Epidermal melanocyte (primary cell): Measurements from ENCODE around the gene LY86.

Experiments
- DNase-seq: peaks from one replicate; pipeline ENCODE4 v3.0.0; 2011; ENCODE audit warnings: low spot score; ENCODE audit not compliant: insufficient read length

The LY86 gene

DNA sequence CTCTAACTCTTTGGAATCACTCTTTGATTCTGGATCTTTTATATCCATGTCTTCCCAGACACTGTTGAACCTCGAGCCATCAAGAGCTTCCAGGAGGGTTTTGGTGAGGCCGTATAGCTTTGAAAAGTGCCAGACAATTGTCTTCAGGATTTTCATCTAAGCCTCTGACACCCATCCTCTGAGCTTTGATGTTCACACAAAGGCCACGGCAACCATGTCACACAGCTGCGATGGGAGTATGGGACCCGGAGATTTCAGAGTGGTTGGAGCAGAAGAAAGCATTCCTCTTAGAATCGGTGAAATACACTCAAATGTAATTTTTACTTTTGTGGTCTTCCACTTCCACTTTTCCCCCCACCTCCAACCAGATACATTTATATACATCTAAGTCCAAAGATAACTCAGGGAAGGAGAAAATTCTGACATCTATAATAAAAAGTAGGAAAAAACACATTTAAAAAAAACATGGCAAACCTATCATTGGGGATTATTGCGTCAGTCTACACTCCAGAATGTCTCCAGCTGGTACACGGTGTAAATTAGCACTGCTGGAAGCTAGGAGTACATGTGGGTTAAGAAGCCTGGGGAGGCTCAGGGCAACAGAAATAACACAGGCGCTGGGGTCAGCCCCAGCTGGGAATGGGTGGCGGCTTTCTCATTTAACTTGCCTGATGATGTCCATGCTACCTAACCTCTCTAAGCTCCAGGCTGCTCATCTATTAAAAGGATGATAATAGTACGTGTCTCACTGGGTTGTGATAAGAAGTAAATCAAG lies 92.7 kb downstream of the LY86 start:
- DNase-seq: no peak

DNA sequence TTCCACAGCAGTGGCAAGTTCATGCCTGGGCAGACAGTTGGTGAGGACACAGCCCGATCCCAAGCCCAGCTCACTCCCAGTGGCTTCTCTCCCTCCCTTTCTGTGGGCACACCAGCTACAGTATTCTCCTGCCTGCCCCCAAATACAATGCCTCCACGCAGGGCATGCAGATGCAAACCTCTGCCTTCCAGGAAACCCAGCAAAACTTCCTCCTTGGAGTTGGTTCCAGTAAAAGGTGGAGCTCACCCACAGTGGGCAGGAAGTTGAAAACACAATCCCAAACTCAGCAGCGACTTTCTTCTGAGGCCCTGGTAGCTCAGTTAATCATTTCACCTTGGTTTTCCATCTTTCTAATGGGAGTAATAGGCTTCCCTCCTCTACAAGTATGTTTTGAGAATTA lies 93.7 kb downstream of the LY86 start:
- DNase-seq: no peak

DNA sequence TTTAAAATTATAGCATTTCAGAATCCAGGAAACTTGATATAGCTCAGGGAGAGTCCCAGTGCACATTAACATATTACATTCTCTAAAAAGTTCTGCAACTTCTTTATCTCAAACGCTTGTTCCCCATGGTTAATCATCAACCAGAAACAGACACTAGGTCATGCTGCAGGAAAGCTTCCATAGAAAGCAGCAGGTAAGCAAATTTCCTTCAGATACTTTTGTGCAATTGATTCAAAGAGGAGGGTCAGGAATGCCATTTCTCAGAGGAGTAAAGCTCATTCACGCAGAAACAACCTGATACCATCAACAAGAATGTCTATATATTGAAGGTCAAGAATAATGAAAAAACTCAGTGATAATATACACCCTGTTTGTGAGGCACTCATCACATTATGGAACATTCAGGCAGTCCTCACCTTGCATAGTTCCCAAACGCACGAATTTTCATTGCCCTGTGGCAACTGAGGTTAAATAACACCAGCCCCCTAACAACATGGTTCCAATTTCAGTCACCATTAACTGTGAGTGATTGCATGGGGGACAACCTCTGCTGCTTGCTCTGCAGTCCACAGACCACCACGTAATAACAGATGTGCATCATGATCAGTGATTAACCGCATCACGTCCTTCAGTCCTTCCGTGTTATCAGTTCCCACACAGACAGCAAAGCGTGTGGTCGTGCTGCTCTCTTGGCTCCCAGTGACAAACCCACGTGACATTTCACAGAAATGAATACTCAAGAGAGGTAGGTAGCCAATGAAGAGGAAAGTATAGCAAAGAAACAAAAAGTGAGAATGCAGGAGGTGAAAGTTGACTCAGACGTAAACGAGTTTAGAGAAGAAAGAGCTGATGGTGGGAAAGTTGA lies 95.7 kb downstream of the LY86 start:
- no peak for DNase-seq

DNA sequence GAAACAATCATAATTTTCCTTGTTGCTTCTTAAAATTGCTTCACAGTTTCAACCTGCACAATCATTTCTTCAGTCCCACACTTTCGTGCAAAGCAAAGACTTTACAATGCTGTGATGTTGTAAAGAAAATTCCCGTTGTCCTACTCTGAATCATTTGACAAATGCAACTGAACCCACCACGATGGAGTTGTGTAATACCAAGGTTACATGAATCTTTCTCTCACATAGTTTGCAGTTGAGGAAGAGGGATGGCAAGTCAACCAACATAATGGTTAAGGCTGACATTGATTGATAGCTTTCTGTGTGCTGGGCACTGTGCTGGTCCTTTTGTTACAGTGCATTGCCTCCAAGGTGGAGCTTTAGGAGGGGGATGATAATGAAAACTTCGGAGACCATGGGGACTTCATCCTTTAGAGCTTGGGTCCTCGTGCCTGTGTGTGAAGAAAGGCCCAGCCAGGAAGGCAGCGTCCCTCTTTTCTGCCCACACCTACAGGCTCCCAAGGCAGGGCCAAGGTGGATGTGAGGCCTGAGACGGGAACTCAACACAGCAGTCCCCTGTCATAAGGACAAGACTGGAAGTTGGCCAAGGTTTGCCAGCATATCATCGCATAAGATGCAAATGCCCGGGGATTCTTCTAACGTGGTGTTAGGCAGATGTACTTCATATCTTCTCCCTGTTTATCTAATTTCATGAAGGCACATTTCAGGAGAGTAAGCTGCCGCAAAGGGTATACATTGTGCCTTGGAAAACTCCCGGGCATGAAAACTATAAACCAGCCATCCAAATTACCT lies 96.9 kb downstream of the LY86 start:
- no peak for DNase-seq

DNA sequence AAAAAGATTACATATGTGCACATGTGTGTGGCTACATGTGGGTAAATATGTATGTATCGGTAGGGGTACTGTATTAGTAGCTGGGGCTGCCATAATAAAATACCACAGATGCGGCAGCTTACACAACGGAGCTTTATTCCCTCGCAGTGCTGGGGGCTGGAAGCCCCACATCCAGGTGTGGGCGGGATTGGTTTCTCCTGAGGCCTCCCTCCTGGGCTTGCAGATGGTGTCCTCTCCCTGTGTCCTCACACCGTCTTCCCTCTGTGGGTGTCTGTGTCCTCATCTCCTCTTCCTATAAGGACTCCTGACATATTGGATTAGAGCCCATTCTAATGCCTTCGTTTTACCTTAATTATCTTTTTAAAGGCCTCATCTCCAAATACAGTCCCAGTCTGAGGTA lies 97.7 kb downstream of the LY86 start:
- DNase-seq: no peak

DNA sequence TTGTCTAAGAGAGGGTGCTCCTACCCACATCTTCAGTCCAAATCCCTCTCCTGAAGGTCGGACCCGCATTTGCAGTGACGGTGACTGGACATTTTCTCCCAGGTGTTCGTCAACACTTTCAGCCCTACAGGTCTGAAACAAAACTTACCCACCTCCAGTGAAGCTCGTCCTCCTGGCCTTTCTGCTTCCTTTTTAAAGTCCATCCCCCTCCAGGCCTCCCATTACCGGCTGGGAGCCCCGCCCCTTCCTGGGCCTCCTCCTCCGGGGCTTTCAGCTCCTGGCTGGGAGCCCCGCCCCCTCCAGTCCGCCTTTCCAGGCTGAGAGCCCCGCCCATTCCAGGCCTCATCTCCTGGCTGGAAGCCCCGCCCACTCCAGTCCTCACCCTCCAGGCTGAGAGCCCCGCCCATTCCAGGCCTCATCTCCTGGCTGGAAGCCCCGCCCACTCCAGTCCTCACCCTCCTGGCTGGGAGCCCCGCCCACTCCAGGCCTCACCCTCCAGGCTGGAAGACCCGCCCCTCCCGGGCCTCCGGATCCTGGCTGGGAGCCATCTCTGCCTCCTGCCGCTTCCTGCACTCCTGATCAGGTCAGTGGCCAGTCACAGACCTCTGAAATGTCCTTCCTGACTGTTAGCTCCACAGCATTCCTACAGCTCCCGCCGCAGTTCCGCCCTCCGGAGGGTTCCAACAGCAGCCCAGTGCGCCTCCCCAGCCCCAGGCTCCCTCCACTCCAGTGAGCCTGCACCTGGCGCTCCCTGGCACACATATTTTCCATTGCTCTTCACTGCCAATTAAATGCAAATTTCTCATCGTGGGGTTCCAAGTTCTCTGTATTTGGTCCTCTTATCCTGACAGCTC lies 98.5 kb downstream of the LY86 start:
- DNase-seq: peak; percentile 51

DNA sequence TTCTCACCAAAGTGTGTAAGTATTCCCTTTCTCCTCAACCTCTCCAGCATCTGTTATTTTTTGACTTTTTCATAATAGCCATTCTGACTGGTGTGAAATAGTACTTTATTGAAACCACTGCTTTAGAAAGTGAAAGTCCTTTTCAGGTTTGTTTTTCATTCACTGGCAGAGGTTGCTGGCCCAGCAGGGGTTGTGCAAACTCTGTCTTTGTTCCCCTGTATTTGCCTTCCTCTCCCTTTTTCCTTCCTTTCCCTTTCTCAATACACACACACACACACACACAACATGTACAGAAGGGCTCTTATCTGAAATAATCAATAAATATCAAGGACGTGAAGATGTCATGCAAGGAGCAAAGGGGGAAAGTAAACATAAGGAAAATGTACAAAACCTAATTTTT lies 99.8 kb downstream of the LY86 start:
- DNase-seq: no peak

DNA sequence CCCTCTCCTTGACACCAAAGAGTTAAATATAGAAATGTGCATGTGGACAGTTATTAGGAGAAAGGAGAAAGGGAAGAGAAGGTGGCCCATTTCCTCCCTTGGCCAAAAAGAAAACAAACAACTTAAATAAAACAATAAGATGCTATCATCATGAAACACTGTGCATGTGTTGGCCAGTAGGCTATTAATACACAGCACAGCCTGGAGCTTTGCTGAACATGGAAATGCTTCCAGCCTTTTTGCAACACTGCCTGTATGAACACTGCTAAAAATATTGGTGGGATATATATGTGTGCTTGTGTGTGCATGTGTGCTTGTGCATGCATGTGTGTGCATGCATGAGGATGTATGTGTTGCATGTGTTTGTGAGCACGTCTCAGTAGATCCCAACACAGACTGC lies 100.4 kb downstream of the LY86 start:
- DNase-seq: no peak

DNA sequence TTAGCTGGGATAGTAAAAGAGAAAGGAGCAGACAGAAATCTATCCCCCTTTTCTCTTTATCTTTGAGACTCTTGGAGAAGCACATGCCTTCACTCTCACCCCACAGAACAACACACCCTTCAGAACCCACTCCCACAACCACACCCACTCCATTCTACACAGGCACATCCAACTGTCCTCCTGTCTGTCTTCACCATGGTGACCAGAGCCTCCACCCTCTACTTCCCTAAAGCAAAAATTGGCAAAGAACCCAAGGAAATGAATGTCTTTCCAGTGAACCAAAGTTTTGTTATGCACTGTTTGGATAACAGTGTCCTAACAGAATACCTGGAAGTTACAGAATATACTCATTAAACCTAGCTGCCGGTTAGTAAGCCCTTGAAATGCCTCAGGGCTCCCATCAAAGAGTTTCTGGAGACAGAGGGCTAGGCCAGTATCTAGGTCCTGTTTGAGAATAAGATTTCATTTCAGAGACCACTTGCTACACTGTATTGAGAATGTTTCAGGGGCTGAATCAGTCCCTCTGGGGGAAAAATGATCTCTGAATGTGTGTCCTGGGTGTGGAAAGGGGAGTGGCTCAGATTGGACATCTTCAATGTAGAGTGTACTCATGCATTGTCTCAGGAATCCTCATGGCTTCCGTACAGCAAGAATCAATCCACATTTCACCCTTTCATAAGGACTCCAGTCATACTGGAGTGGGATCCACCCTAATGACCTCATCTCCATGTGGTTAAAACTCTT lies 101.1 kb downstream of the LY86 start:
- no peak for DNase-seq

DNA sequence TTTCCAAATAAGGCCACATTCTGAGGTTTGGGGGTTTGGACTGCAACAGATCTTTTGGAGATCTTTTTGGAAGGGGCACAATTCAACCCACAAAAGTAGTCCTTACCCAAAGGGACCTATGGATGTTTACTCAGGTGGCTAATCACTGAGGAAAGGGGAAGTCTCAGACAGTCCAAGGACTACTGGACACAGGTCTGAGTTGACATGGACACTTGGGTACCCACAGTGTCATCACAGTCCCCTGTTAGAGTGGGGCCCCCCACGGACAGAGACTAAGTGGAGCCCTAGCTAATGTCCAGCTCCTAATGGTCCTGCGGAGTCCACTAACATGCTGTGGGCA lies 101.6 kb downstream of the LY86 start:
- no peak for DNase-seq

DNA sequence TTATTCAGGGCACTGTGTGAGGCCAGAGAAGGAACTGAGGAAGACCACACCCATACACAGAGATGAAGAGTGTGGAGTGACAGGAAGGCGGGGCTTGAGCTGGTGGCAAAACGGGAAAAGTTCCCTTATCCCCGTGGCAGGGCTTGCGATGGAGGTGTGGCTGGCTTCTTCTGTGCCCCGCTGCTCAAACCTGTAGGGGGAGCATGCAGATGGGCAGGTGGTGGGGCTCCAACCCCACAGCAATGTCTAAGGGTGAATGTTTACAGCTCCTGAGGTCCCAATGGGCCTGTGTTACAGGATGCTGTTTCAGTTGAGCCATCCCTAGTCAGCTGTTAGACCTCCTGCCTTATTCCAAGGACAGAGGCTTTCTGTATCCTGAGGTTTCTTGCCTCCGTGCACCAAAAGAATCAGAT lies 105.9 kb downstream of the LY86 start:
- no peak for DNase-seq

DNA sequence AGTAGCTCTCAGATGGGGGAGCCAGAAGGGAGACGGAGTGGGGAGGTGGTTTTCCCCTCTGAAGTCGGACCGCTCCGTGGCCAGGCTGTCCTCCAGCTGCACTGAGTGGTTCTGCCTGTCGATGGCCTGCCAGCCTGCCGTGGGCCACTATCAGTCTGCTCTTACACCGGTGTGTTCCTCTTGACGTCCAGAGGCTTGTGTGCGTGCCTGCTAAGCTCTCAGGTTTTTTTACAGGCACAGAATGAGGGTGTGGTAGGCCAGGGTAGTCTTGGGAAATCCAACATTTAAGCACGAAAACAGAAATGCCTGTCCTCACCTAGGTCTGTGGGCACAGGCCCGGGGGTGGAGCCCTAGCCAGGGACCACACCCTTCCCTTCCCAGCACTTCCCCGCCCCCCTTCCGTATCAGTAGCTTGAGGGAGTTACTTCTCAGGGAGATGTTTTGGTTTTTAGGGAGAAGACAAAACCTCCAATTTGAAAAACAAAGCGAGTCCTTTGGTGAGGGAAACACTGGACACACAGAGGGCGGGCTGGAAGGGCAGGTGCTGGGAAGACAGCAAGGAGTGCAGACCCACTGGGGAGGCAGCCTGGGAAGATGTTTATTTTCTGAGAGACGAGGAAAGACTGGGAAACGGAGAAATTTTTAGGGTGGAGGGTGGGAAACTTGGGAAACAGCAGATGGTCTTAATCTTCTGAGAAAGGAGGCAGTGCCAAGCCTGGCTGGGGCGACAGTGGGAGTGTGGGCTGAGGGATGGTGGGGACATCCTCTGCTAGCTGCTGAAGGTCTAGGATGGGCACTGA lies 106.5 kb downstream of the LY86 start:
- no peak for DNase-seq

DNA sequence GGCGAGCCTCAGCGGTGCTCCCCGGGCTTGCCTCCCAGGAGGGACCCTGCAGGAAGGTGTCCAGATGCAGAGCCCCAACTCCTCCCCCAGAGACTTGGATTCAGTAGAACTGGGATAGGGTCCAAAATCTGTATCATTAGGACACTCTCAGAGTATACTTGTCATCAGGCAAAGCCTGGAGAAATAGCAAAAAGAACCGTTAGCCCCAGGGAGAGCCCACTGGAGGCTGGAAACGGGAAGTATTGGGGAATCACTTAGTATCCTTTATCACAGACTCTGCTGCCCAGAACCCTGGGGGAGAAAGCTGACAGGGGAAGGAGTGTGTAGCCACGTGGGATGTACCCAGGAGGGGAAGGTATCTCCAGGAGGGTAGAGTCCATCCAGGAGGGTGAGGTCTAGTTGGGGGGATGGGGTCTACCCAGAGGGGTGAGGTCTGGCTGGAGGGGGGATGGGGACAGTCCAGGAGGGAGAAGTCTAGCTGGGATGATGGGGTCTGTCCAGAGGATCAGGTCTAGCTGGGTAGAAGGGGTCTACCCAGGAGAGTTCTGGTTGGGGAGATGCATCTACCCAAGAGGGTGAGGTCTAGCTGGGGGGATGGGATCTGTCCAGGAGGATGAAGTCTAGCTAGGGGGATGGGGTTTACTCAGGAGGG lies 107.2 kb downstream of the LY86 start:
- no peak for DNase-seq

DNA sequence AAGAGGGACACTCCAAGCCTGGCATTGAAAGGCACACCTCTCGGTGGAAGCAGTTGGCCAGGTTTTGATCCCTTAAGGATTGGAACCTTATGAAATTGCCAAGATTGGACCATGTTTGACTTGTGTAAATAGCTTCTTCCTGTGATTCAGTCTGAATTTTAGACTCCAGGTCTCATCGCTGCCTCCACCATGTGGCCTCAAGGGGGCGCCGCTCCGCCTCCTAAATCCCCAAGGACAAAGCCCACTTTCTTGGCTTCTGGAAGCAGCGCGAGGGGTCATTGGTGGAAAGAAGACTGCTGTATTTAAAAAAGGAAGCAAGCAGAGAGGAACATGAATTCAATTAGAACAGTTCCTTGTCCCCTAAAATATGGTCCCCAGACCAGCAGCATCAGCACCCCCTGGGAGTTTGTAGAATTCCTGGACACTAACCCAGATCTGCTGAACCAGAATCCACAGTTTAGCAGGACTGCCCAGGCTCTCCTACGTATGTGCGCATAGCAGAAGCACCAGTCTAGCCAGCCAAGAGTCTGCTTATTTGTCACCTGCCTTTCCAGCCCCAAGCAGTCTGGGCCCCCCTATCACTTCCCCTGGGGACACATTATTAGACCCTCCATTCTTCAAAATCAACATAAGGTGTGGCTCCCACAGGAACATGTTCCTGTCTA lies 108.5 kb downstream of the LY86 start:
- DNase-seq: no peak

DNA sequence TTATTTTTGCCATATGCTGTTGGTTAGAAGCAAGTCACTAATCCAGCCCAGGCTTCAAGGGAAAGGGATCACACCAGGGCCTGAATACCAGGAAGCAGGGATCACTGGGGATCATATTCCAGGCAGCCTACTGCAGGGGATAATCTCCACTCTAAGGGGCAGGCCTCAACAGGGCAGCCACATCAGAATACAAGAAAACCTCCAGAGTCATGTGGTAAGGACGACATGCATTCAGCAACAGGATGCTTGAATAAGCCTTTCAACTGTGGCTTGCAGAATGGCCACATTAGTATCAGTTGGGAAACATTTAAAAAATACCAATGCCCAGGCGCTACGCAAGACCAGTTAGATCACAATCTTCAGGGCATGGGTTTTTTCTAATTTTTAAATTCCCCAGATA lies 109.1 kb downstream of the LY86 start:
- no peak for DNase-seq

DNA sequence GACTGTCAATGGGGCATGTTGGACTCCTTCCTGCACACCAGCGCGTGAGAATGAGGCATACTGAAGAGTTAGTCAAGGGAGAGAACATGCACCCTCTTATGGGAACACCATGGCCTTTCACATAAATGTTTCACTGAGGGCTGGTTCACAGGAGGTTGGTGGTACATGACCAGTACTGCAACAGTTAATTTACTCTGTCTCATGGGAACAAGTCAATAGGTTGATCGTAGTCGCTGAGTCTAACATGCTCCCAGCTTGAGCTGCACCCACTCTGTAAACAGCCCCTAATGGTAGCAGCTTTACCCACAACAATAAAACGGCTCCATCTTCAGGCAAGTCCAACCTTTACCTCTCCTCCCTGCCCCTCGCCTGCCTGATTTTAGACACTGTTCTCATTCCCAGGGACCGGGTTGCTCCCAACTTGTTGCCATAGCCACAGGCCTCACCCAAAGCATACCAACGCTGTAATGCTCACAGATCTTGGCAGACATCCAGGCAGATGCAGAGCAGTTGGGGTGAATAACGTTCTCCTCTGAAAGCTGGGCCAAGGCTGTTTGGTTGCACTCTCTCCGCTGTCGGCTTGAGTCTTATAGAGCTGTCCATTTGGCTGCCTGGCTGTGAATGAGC lies 111.3 kb downstream of the LY86 start:
- DNase-seq: peak; percentile 65

DNA sequence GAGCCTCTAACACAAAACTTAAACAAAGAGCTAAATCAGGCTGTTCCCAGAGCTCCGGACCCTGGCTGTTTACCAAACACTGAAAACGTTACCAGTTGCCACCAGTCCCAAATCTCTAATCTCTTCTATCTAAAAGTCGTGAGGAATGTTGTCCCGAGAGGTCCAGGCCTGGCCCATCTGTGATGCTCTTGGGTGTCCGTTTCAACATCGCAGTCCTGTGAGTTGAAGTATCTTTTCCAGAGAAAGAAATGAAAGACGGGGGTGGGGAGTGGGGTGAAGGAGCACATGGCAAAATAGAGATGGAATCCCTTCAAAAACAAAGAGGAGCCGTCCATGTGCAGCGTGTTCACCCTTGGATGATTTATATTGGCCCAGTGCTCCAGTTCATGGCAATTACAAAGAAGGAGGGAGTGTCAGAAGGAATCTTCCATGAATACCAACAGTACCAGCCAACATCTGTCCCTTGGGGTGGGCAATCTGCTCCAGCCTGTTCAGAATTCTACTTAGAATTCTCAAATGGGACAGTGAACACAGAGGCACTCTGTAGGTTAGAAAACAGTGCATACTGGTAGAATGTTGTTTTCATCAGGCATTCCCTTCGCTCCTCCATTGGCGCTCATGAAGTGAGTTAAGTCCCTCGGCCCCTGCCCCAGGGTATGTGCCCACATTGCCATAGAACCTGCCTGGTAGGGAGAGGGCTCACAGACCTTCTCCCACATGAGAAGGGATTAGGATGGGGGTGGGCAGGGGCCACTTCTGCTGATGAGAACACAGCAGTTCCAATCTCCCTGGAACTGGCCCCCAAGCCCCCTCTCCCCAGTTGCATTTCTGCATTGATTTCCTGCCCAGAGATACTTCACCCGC lies 112.1 kb downstream of the LY86 start:
- no peak for DNase-seq
